GM10266 (cell line): ENCODE results near the gene CCNK.

Source experiments
- DNase-seq: peaks from one replicate; pipeline ENCODE4 v3.0.0; 2012; ENCODE audit errors: extremely low spot score
- TF ChIP-seq, protein P1 (sequence below): IDR thresholded peaks from 2 replicates; pipeline ENCODE4 v1.5.1; 2012; ENCODE audit warnings: mild to moderate bottlenecking, low read depth; ENCODE audit not compliant: control insufficient read depth, insufficient read depth; ENCODE audit errors: missing control alignments

Gene CCNK

DNA sequence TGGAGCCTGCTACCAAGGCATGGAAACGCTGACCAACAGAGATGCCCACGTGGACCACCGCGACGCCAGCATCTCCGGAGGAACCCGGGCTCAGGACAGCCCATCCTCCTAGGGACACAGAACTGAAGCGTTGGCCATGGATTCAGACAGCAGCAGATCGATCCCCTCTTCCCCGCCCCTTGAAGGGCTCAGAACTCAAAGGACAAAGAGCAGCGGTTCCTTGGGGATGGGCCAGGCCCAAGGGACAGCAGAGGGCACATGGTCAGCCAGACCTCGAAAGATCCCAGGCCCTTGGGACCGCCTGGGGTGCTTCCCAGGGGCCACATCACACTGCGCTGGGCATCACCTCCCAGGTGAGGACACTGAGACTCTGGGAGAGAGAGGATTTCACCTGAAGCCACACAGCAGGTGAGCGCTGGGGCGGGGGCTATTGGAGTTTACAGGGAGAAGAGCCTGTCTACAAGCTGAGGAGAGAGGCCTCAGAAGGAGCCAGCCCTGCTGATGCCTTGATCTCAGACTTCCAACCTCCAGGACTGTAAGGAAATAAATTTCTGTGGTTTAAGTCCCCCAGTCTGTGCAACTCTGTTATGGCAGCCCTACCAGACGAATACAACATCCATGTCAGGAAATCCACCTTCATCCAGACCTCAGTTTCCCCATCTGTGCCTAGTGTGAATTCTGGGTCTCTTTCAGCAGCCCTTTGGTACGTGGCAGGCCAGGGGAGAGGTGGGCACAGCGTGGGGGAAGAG is 49.4 kb downstream of the CCNK start:
- DNase-seq = no peak
- TF ChIP-seq, protein P1, sequence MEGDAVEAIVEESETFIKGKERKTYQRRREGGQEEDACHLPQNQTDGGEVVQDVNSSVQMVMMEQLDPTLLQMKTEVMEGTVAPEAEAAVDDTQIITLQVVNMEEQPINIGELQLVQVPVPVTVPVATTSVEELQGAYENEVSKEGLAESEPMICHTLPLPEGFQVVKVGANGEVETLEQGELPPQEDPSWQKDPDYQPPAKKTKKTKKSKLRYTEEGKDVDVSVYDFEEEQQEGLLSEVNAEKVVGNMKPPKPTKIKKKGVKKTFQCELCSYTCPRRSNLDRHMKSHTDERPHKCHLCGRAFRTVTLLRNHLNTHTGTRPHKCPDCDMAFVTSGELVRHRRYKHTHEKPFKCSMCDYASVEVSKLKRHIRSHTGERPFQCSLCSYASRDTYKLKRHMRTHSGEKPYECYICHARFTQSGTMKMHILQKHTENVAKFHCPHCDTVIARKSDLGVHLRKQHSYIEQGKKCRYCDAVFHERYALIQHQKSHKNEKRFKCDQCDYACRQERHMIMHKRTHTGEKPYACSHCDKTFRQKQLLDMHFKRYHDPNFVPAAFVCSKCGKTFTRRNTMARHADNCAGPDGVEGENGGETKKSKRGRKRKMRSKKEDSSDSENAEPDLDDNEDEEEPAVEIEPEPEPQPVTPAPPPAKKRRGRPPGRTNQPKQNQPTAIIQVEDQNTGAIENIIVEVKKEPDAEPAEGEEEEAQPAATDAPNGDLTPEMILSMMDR = no peak

DNA sequence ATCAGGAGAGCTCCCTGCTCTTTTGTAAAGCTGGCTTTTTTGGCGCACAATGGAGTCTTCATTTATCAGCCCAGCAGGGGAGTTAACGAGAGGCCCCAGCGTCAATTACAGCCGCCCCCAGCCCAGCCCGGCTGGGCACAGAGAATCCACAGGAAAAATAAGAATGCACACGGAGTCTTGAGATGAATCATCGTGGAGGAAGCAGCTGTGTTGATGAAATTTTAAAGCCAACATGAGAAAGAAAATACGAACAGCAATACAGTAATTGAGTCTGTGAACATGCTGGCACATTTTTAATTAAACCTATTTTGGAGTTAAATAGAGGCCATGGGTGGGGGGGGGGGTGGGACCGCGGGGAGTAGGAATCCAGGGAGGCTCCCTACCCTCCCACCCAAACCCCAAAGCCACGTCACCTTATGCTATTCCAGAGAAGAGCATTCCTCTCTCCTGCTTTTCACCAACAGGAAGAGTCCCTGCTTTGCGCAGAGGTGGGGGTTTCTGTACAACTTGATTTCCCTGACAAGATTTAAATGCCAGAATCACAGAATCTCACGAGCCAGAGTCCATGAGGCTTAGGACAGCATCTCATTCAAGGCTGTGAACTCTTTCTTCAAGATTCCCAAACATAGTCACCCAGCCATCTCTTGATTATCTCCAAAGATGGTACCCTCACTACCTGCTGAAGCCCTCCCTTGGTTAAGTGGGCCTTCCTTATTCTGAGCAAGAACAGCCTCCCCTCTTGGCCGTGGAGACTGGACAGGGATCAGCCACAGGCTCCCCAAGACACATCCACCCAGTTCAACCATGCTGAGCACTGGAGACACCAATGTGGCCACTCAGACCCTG is 50.3 kb downstream of the CCNK start:
- TF ChIP-seq, protein P1 = no peak
- DNase-seq = no peak

DNA sequence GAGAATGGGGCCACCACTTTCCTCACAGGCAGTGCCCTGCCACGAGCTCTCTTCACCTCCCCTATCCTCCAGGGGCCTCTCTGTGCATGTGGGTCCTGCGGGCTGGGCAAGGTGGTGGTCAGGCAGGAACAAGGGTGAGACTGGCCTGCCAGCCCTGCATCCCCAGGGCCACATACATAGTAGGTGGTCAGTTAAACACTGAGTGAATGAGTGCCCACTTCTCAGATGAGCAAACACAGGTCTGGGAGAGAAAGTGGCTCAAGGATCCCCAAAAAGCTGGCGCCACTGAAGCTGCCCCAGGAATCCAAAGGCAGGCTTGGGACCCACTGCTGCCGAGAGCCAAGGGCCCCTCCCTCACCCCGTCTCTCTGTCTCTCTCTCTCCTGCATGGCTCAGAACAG is 51.1 kb downstream of the CCNK start:
- TF ChIP-seq, protein P1 = no peak
- no peak for DNase-seq

DNA sequence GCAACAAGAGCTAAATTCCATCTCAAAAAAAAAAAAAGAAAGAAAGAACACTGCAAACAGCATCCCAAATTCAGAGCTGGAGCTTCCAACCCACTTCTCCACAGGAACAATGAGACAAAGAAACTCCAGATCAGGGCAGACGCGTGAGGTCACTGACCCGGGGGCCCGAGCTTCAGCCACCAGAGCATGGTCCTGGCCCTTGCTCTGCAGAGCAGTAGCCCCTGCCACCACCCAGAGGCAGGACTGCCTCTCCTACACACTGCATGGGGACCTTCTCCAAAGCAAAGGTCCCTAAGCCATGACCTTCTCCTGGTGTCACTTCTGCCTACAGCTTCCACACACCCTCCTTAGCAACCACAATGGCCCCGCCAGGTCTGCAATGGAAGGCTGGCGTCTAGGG is 53.1 kb downstream of the CCNK start:
- DNase-seq = no peak
- TF ChIP-seq, protein P1 = no peak

DNA sequence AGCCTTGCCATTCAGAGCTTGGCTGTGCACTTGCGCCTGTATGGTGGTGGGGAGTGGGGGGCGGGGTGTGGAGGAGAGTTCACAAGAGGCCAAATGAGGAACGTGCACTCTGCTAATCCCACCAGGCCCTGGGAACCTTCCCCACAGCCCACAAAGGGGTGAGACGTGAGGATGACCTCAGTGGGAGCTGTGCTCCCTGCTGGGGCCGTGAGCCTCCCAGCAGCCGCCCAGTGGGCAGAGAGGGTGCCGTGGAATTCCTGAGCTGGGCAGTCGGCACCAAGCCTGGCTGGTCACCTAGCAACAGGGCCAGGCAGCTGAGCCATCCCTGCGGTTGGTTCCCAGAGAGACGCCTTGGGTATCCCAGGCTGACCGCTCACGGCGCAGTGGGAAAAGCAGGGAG is 53.7 kb downstream of the CCNK start:
- DNase-seq = no peak

DNA sequence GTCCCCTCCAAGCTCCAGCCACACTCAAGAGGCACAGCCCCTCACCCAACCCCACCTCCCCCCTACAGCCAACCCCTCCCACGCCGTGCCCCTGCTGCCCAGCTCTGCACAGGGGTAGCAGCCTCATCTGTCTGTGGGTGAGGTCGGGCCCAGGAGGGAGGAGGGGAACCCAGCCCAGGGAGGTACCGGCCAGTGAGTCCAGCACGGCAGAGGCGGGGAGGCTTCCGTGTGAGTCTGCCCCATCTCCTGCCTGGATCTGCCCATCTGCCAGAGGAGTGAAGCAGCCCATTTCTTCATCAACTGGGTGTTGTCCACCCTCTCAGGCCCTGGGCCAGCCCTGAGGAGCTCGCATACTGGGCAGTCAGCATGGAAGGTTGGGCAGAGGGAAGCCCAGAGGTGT is 54.2 kb downstream of the CCNK start:
- TF ChIP-seq, protein P1 = no peak
- no peak for DNase-seq

More for the DNA sequence above, 53.7 kb downstream of the CCNK start:
- TF ChIP-seq, protein P1 = no peak
